Effector memory CD8-positive, alpha-beta T cell (primary cell): ENCODE results near the gene PTBP2.
A peak's percentile ranks its signal among the peaks of the same experiment; 100 is the strongest.

Experiments
- ATAC-seq: fragments of 150-1000 bp; cut with Tn5 transposase; replicated peaks from 2 replicates; pipeline ENCODE4 v1.10.0; 2021; ENCODE audit warnings: mild to moderate bottlenecking, moderate library complexity
- DNase-seq, 3 experiments: peaks; one replicate each; pipeline ENCODE4 v3.0.0; 2021
- H3K27ac Mint-ChIP-seq, 2 donors: one replicate each; pipeline ENCODE4 v1.8.0; 2022; ENCODE audit warnings: mild to moderate bottlenecking in 2 of 2, mixed read lengths in 2 of 2, moderate library complexity in 2 of 2
- H3K27me3 Mint-ChIP-seq, 2 donors: one replicate each; pipeline ENCODE4 v1.8.0; 2022; ENCODE audit warnings: mixed read lengths in 2 of 2
- H3K36me3 Mint-ChIP-seq: one replicate; pipeline ENCODE4 v1.8.0; 2022; ENCODE audit warnings: mild to moderate bottlenecking, moderate library complexity, mixed read lengths; ENCODE audit not compliant: insufficient read depth
- H3K4me1 Mint-ChIP-seq, 2 donors: one replicate each; pipeline ENCODE4 v1.8.0; 2022; ENCODE audit warnings: low read depth in 2 of 2, mixed read lengths in 2 of 2
- H3K4me3 Mint-ChIP-seq, 2 donors: one replicate each; pipeline ENCODE4 v1.8.0; 2022; ENCODE audit warnings: mild to moderate bottlenecking in 2 of 2, mixed read lengths in 2 of 2, moderate library complexity in 2 of 2
- H3K9me3 Mint-ChIP-seq, 2 donors: one replicate each; pipeline ENCODE4 v1.8.0; 2022; ENCODE audit warnings: mixed read lengths in 2 of 2

The PTBP2 gene

GRCh38 chr1:96808191-96808590 is 86.6 kb downstream of the PTBP2 start:
- Mint-ChIP-seq H3K36me3 (peaks cover 31% of the 10 kb centered on the region), H3K4me1 (peaks cover 3 to 16% of the 10 kb centered on the region in 2 donors), H3K4me3 (no peak overlapping the region), H3K27ac (no peak overlapping the region), H3K9me3 (no peaks in the 10 kb centered on the region), H3K27me3 (no peaks in the 10 kb centered on the region)
- no peak for DNase-seq
- no peak for ATAC-seq

GRCh38 chr1:96815914-96816313 is 94.3 kb downstream of the PTBP2 start:
- H3K9me3 Mint-ChIP-seq, result no peaks in the 10 kb centered on the region
- no peak for ATAC-seq
- no peak for DNase-seq
- H3K27me3 Mint-ChIP-seq, result no peaks in the 10 kb centered on the region
- no peak overlapping the region for H3K27ac Mint-ChIP-seq
- H3K4me1 Mint-ChIP-seq, result peaks cover 0 to 4% of the 10 kb centered on the region in 2 donors
- peaks cover 32% of the 10 kb centered on the region for H3K36me3 Mint-ChIP-seq
- H3K4me3 Mint-ChIP-seq, result no peak overlapping the region

GRCh38 chr1:96820107-96820506 is 98.5 kb downstream of the PTBP2 start:
- no peaks in the 10 kb centered on the region for H3K27me3 Mint-ChIP-seq
- peaks cover 0 to 4% of the 10 kb centered on the region in 2 donors for H3K4me1 Mint-ChIP-seq
- no peak overlapping the region for H3K4me3 Mint-ChIP-seq
- H3K27ac Mint-ChIP-seq, result no peak overlapping the region
- no peak for DNase-seq
- no peaks in the 10 kb centered on the region for H3K9me3 Mint-ChIP-seq
- ATAC-seq, result no peak
- H3K36me3 Mint-ChIP-seq, result peaks cover 5% of the 10 kb centered on the region

- no peaks in the 10 kb centered on the region for H3K27me3 Mint-ChIP-seq
- DNase-seq (no peak), ATAC-seq (no peak)
- no peaks in the 10 kb centered on the region for H3K9me3 Mint-ChIP-seq
- H3K4me3 Mint-ChIP-seq, result no peak overlapping the region
- peaks cover 0 to 4% of the 10 kb centered on the region in 2 donors for H3K4me1 Mint-ChIP-seq
- H3K27ac Mint-ChIP-seq, result no peak overlapping the region
- no peaks in the 10 kb centered on the region for H3K36me3 Mint-ChIP-seq
Observed at GRCh38 chr1:96820671-96821070, 99.1 kb downstream of the PTBP2 start.

GRCh38 chr1:96825231-96825630 is 103.6 kb downstream of the PTBP2 start:
- Mint-ChIP-seq H3K27me3 (no peaks in the 10 kb centered on the region), H3K27ac (no peak overlapping the region), H3K36me3 (no peaks in the 10 kb centered on the region), H3K4me3 (no peak overlapping the region), H3K4me1 (no peaks in the 10 kb centered on the region), H3K9me3 (no peaks in the 10 kb centered on the region)
- ATAC-seq (no peak), DNase-seq (no peak)

- DNase-seq (no peak), ATAC-seq (no peak)
Observed at GRCh38 chr1:96825950-96826576, 104.5 kb downstream of the PTBP2 start.

GRCh38 chr1:96833376-96833775 is 111.8 kb downstream of the PTBP2 start:
- peaks cover 0 to 4% of the 10 kb centered on the region in 2 donors for H3K27me3 Mint-ChIP-seq
- no peaks in the 10 kb centered on the region for H3K4me1 Mint-ChIP-seq
- H3K27ac Mint-ChIP-seq, result no peak overlapping the region
- no peaks in the 10 kb centered on the region for H3K36me3 Mint-ChIP-seq
- ATAC-seq (no peak), DNase-seq (no peak)
- no peaks in the 10 kb centered on the region for H3K9me3 Mint-ChIP-seq
- no peak overlapping the region for H3K4me3 Mint-ChIP-seq

More at GRCh38 chr1:96825950-96826576, 104.5 kb downstream of the PTBP2 start:
- no peaks in the 10 kb centered on the region for H3K36me3 Mint-ChIP-seq
- H3K4me1 Mint-ChIP-seq, result no peaks in the 10 kb centered on the region
- H3K4me3 Mint-ChIP-seq, result no peak overlapping the region
- no peaks in the 10 kb centered on the region for H3K9me3 Mint-ChIP-seq
- H3K27ac Mint-ChIP-seq, result peak overlapping the region in 1 of 2 donors; percentile 12
- H3K27me3 Mint-ChIP-seq, result no peaks in the 10 kb centered on the region

GRCh38 chr1:96834986-96835385 is 113.4 kb downstream of the PTBP2 start:
- no peaks in the 10 kb centered on the region for H3K36me3 Mint-ChIP-seq
- peaks cover 0 to 5% of the 10 kb centered on the region in 2 donors for H3K27me3 Mint-ChIP-seq
- no peaks in the 10 kb centered on the region for H3K4me1 Mint-ChIP-seq
- DNase-seq (no peak), ATAC-seq (no peak)
- no peak overlapping the region for H3K27ac Mint-ChIP-seq
- H3K4me3 Mint-ChIP-seq, result no peak overlapping the region
- no peaks in the 10 kb centered on the region for H3K9me3 Mint-ChIP-seq

- peaks cover 0 to 5% of the 10 kb centered on the region in 2 donors for H3K27me3 Mint-ChIP-seq
- H3K36me3 Mint-ChIP-seq, result no peaks in the 10 kb centered on the region
- ATAC-seq, result no peak
- H3K4me1 Mint-ChIP-seq, result no peaks in the 10 kb centered on the region
- no peaks in the 10 kb centered on the region for H3K9me3 Mint-ChIP-seq
- no peak overlapping the region for H3K4me3 Mint-ChIP-seq
- H3K27ac Mint-ChIP-seq, result no peak overlapping the region
- DNase-seq, result no peak
Observed at GRCh38 chr1:96837057-96837780, 115.6 kb downstream of the PTBP2 start.

- H3K4me3 Mint-ChIP-seq, result no peak overlapping the region
- H3K27ac Mint-ChIP-seq, result no peak overlapping the region
- peaks cover 0 to 5% of the 10 kb centered on the region in 2 donors for H3K27me3 Mint-ChIP-seq
- no peaks in the 10 kb centered on the region for H3K9me3 Mint-ChIP-seq
- no peaks in the 10 kb centered on the region for H3K36me3 Mint-ChIP-seq
- ATAC-seq (no peak), DNase-seq (no peak)
- H3K4me1 Mint-ChIP-seq, result no peaks in the 10 kb centered on the region
Observed at GRCh38 chr1:96837781-96838216, 116.2 kb downstream of the PTBP2 start.

- H3K9me3 Mint-ChIP-seq, result no peaks in the 10 kb centered on the region
- no peak for ATAC-seq
Observed at GRCh38 chr1:96840396-96840795, 118.8 kb downstream of the PTBP2 start.

GRCh38 chr1:96842215-96842614 is 120.6 kb downstream of the PTBP2 start:
- Mint-ChIP-seq H3K36me3 (no peaks in the 10 kb centered on the region), H3K9me3 (no peaks in the 10 kb centered on the region), H3K4me1 (no peaks in the 10 kb centered on the region), H3K27me3 (peaks cover 5 to 13% of the 10 kb centered on the region in 2 donors), H3K4me3 (no peak overlapping the region), H3K27ac (no peak overlapping the region)
- ATAC-seq (no peak), DNase-seq (no peak)

More at GRCh38 chr1:96840396-96840795, 118.8 kb downstream of the PTBP2 start:
- Mint-ChIP-seq H3K4me3 (no peak overlapping the region), H3K27me3 (peaks cover 0 to 5% of the 10 kb centered on the region in 2 donors), H3K27ac (no peak overlapping the region), H3K36me3 (no peaks in the 10 kb centered on the region), H3K4me1 (no peaks in the 10 kb centered on the region)
- no peak for DNase-seq

GRCh38 chr1:96843196-96843595 is 121.6 kb downstream of the PTBP2 start:
- Mint-ChIP-seq H3K9me3 (no peaks in the 10 kb centered on the region), H3K36me3 (no peaks in the 10 kb centered on the region), H3K4me3 (no peak overlapping the region), H3K4me1 (no peaks in the 10 kb centered on the region), H3K27me3 (peaks cover 3 to 18% of the 10 kb centered on the region in 2 donors), H3K27ac (no peak overlapping the region)
- no peak for ATAC-seq
- DNase-seq, result no peak

GRCh38 chr1:96843601-96844000 is 122.0 kb downstream of the PTBP2 start:
- no peak for ATAC-seq
- Mint-ChIP-seq H3K27ac (no peak overlapping the region), H3K9me3 (no peaks in the 10 kb centered on the region), H3K27me3 (peaks cover 0 to 19% of the 10 kb centered on the region in 2 donors), H3K4me3 (no peak overlapping the region), H3K36me3 (no peaks in the 10 kb centered on the region), H3K4me1 (no peaks in the 10 kb centered on the region)
- DNase-seq, result no peak
